ENCODE data around the gene RGR. TPM values are rescaled to one million over a fixed set of nuclear protein-coding genes. Genes with fewer than 3 reads are reported as not detected.
A peak's percentile ranks its signal among the peaks of the same experiment; 100 is the strongest.

The RGR gene
- total and polyA plus RNA-seq, 2 experiments from 2014 or later = not detected

- H2AFZ ChIP-seq = peak overlapping the region; percentile 78
- H3K79me2 ChIP-seq (replicated peaks; ENCODE audit: insufficient read depth) = no peaks in the 10 kb centered on the region
- TF ChIP-seq EZH2phosphoT487 (IDR thresholded peaks at IDR 0.05; ENCODE audit: unreplicated experiment) = no peak
- H3K36me3 ChIP-seq (ENCODE audit: insufficient read depth) = no peaks in the 10 kb centered on the region
- H3K4me1 ChIP-seq (ENCODE audit: insufficient read depth) = peaks cover 15% of the 10 kb centered on the region
- H3K4me3 ChIP-seq = no peak overlapping the region
- DNase-seq (ENCODE audit: low spot score) (no peak), ATAC-seq (no peak)
- H3K4me3 Mint-ChIP-seq = no peak overlapping the region
- H3K27ac Mint-ChIP-seq = no peak overlapping the region
- peaks cover 2% of the 10 kb centered on the region; the same call in 2 of the 3 replicates for H3K9me3 Mint-ChIP-seq
- H3K36me3 Mint-ChIP-seq (ENCODE audit: low read depth) = 0 out of 3 replicates have a peak, but pooled peaks cover 3% of the 10 kb centered on the region
- H3K9me2 ChIP-seq (ENCODE audit: insufficient read depth) = no peaks in the 10 kb centered on the region
- H3F3A ChIP-seq (replicated peaks; ENCODE audit: low read depth) = no peaks in the 10 kb centered on the region
- H3K4me1 Mint-ChIP-seq = peaks cover 18% of the 10 kb centered on the region
- no peaks in the 10 kb centered on the region for H3K27me3 ChIP-seq (ENCODE audit: insufficient read depth)
- H3K27me3 Mint-ChIP-seq (ENCODE audit: insufficient read depth, low read depth, poor library complexity) = no peaks in the 10 kb centered on the region
- H3K4me2 ChIP-seq = no peak overlapping the region
- no peak overlapping the region for H3K27ac ChIP-seq (ENCODE audit: low read depth)
- H4K20me1 ChIP-seq (replicated peaks; ENCODE audit: insufficient read depth) = no peaks in the 10 kb centered on the region
Measured at GRCh38 chr10:84306751-84307384, 62.0 kb downstream of the RGR start.

- Mint-ChIP-seq H3K27me3 (ENCODE audit: insufficient read depth, low read depth, poor library complexity) (no peaks in the 10 kb centered on the region), H3K4me3 (no peak overlapping the region), H3K4me1 (peaks cover 14% of the 10 kb centered on the region), H3K9me3 (peaks cover 3% of the 10 kb centered on the region; the same call in 2 of the 3 replicates), H3K27ac (no peak overlapping the region), H3K36me3 (ENCODE audit: low read depth) (0 out of 3 replicates have a peak, but pooled peaks cover 4% of the 10 kb centered on the region)
- Histone ChIP-seq H3F3A (replicated peaks; ENCODE audit: low read depth) (no peaks in the 10 kb centered on the region), H3K4me1 (ENCODE audit: insufficient read depth) (peaks cover 11% of the 10 kb centered on the region), H3K36me3 (ENCODE audit: insufficient read depth) (no peaks in the 10 kb centered on the region), H3K79me2 (replicated peaks; ENCODE audit: insufficient read depth) (no peaks in the 10 kb centered on the region), H4K20me1 (replicated peaks; ENCODE audit: insufficient read depth) (no peaks in the 10 kb centered on the region), H2AFZ (no peak overlapping the region), H3K27me3 (ENCODE audit: insufficient read depth) (no peaks in the 10 kb centered on the region), H3K27ac (ENCODE audit: low read depth) (no peak overlapping the region), H3K4me2 (no peak overlapping the region), H3K4me3 (no peak overlapping the region), H3K9me2 (ENCODE audit: insufficient read depth) (no peaks in the 10 kb centered on the region)
- ATAC-seq = peak; percentile 34; the same call in 2 of the 3 replicates
- TF ChIP-seq ZNF114 (CRISPR knock-in tag; IDR thresholded peaks at IDR 0.05) = no peak
- no peak for TF ChIP-seq ZNF331 (CRISPR knock-in tag; IDR thresholded peaks at IDR 0.05; ENCODE audit: low read depth)
- TF ChIP-seq CTCF (conservative IDR thresholded peaks at IDR 0.05; ENCODE audit: low read depth in 2 of 2) = 0 out of 4 replicates have a peak, but pooled peaks of 1 of the 2 experiments have one; percentile 5
- no peak for DNase-seq (ENCODE audit: low spot score)
Measured at GRCh38 chr10:84308021-84308420, 63.2 kb downstream of the RGR start.

GRCh38 chr10:84308481-84309304, 63.8 kb downstream of the RGR start:
- no peak overlapping the region for H3K4me2 ChIP-seq
- Mint-ChIP-seq H3K27me3 (ENCODE audit: insufficient read depth, low read depth, poor library complexity) (no peaks in the 10 kb centered on the region), H3K27ac (no peak overlapping the region), H3K4me1 (peaks cover 14% of the 10 kb centered on the region), H3K9me3 (peaks cover 3% of the 10 kb centered on the region; the same call in 2 of the 3 replicates), H3K36me3 (ENCODE audit: low read depth) (0 out of 3 replicates have a peak, but pooled peaks cover 4% of the 10 kb centered on the region), H3K4me3 (no peak overlapping the region)
- peaks cover 11% of the 10 kb centered on the region for H3K4me1 ChIP-seq (ENCODE audit: insufficient read depth)
- no peaks in the 10 kb centered on the region for H3K79me2 ChIP-seq (replicated peaks; ENCODE audit: insufficient read depth)
- no peaks in the 10 kb centered on the region for H3K36me3 ChIP-seq (ENCODE audit: insufficient read depth)
- no peaks in the 10 kb centered on the region for H3K27me3 ChIP-seq (ENCODE audit: insufficient read depth)
- H4K20me1 ChIP-seq (replicated peaks; ENCODE audit: insufficient read depth) = no peaks in the 10 kb centered on the region
- DNase-seq (ENCODE audit: low spot score) (no peak), ATAC-seq (no peak)
- no peak for TF ChIP-seq ZNF462 (CRISPR knock-in tag; IDR thresholded peaks at IDR 0.05)
- no peak for TF ChIP-seq ZNF331 (CRISPR knock-in tag; IDR thresholded peaks at IDR 0.05; ENCODE audit: low read depth)
- no peak for TF ChIP-seq ZNF114 (CRISPR knock-in tag; IDR thresholded peaks at IDR 0.05)
- peak overlapping the region; percentile 91 for H2AFZ ChIP-seq
- H3F3A ChIP-seq (replicated peaks; ENCODE audit: low read depth) = no peaks in the 10 kb centered on the region
- H3K9me2 ChIP-seq (ENCODE audit: insufficient read depth) = no peaks in the 10 kb centered on the region
- H3K4me3 ChIP-seq = no peak overlapping the region
- no peak overlapping the region for H3K27ac ChIP-seq (ENCODE audit: low read depth)
